GM12878 (cell line): ENCODE results near the gene DMWD. TPM values are rescaled to one million over a fixed set of nuclear protein-coding genes. Genes with fewer than 3 reads are reported as not detected.

ENCODE experiments used
- ATAC-seq: fragments of 200-7000 bp; cut with Tn5 transposase; 3 replicates; pipeline ENCODE4 v1.9.1; 2020; ENCODE audit warnings: mild to moderate bottlenecking, moderate library complexity
- BruUV-seq: library from RNA; stranded (reverse); fragments of 400-500 nt; replicated peaks from 2 replicates; lab custom pipeline; 2021; lab: Mats Ljungman, UMichigan
- CTCF ChIA-PET: fragments of 300-600 bp; sonication (Branson Sonifier 250); formaldehyde crosslinking; extraction: SDS; loops from one replicate; lab custom pipeline; 2021; ENCODE audit warnings: inconsistent platforms; lab: Yijun Ruan, JAX
- POLR2A ChIA-PET: fragments of 350-600 bp; formaldehyde crosslinking; extraction: SDS; loops from one replicate; lab custom pipeline; 2021; ENCODE audit warnings: inconsistent platforms; lab: Charles Lee
- RAD21 ChIA-PET: fragments of 300-600 bp; sonication (Branson Sonifier 250); formaldehyde crosslinking; loops from one replicate; lab custom pipeline; 2023; ENCODE audit warnings: antibody characterized with exemption; ENCODE audit not compliant: unreplicated experiment; lab: Charles Lee
- SMC1A ChIA-PET: fragments of 300-600 bp; sonication (Branson Sonifier 250); formaldehyde crosslinking; loops from one replicate; lab custom pipeline; 2023; ENCODE audit not compliant: unreplicated experiment, uncharacterized antibody; lab: Charles Lee
- DNase-seq: peaks from one replicate; pipeline ENCODE4 v3.0.0-alpha.2; 2011; ENCODE audit warnings: low read depth, low spot score
- FAIRE-seq: peaks from 3 replicates; lab custom pipeline; 2011; peaks lifted over from hg19 to GRCh38; lab: Jason Lieb, UNC
- H2AFZ ChIP-seq: 2 replicates; pipeline ENCODE4 v1.6.0; 2011; ENCODE audit warnings: low read depth, low read length, control low read depth; ENCODE audit not compliant: control insufficient read depth
- H3K27ac ChIP-seq: 2 replicates; pipeline ENCODE4 v1.5.1; 2011; ENCODE audit warnings: control low read depth; ENCODE audit not compliant: control insufficient read depth, insufficient read depth
- H3K27me3 ChIP-seq, 2 experiments: replicated peaks in 1 of 2; 2 replicates each; pipeline versions ENCODE4 v1.6.0 to v1.6.1; 2011; ENCODE audit warnings: low read length in 1 of 2; ENCODE audit not compliant: control insufficient read depth in 2 of 2, insufficient read depth in 2 of 2
- H3K36me3 ChIP-seq, 2 experiments: 2 replicates each; pipeline ENCODE4 v1.5.1; 2011; ENCODE audit warnings: low read length in 1 of 2; ENCODE audit not compliant: control insufficient read depth in 2 of 2, insufficient read depth in 2 of 2
- H3K4me1 ChIP-seq: 2 replicates; pipeline ENCODE4 v1.6.1; 2011; ENCODE audit warnings: mild to moderate bottlenecking, low read length, moderate library complexity, mixed read lengths; ENCODE audit not compliant: control insufficient read depth, insufficient read depth
- H3K4me2 ChIP-seq: 2 replicates; pipeline ENCODE4 v1.6.0; 2011; ENCODE audit warnings: control low read depth; ENCODE audit not compliant: control insufficient read depth, insufficient read depth
- H3K4me3 ChIP-seq: fragments of 200-600 bp; sonication (generic); 2 replicates; pipeline ENCODE4 v1.5.1; 2016
- H3K79me2 ChIP-seq: 2 replicates; pipeline ENCODE4 v1.6.0; 2011; ENCODE audit warnings: low read length; ENCODE audit not compliant: control insufficient read depth, insufficient read depth
- H3K9ac ChIP-seq: 2 replicates; pipeline ENCODE4 v1.8.0; 2011; ENCODE audit warnings: low read length, control low read depth, mixed read lengths; ENCODE audit not compliant: control insufficient read depth, insufficient read depth
- H3K9me3 ChIP-seq: replicated peaks from 3 replicates; pipeline ENCODE4 v1.5.1; 2011; ENCODE audit warnings: mild to moderate bottlenecking, low read length; ENCODE audit not compliant: control insufficient read depth, insufficient read depth
- H4K20me1 ChIP-seq: 2 replicates; pipeline ENCODE4 v1.6.0; 2011; ENCODE audit not compliant: control insufficient read depth, insufficient read depth
- CEBPZ ChIP-seq: fragments of 150-350 bp; IDR thresholded peaks from 2 replicates; pipeline ENCODE4 v1.6.1; 2016; ENCODE audit warnings: low read depth, low read length
- ESRRA ChIP-seq: IDR thresholded peaks from 2 replicates; pipeline ENCODE4 v1.6.1; 2012; ENCODE audit warnings: mild to moderate bottlenecking, low read length, improper control_type of control experiment
- FOXM1 ChIP-seq: IDR thresholded peaks from 2 replicates; pipeline ENCODE4 v1.6.1; 2012; ENCODE audit warnings: low read depth, mild to moderate bottlenecking, inconsistent platforms, low read length, moderate library complexity
- MEF2B ChIP-seq: fragments of 450-650 bp; IDR thresholded peaks from 2 replicates; pipeline ENCODE4 v1.6.1; 2018; ENCODE audit warnings: mild to moderate bottlenecking, moderate library complexity; ENCODE audit not compliant: partially characterized antibody, poor library complexity, severe bottlenecking
- MTA2 ChIP-seq: fragments of 450-650 bp; IDR thresholded peaks from 2 replicates; pipeline ENCODE4 v1.6.1; 2016; ENCODE audit warnings: low read depth, mild to moderate bottlenecking, moderate library complexity
- MYC ChIP-seq: IDR thresholded peaks from 2 replicates; pipeline ENCODE4 v1.6.1; 2011; ENCODE audit warnings: mild to moderate bottlenecking, low read length, moderate library complexity, inconsistent platforms; ENCODE audit not compliant: insufficient read depth, insufficient replicate concordance, insufficient read length, severe bottlenecking
- NBN ChIP-seq: fragments of 450-650 bp; IDR thresholded peaks from 2 replicates; pipeline ENCODE4 v1.6.1; 2016
- POLR2AphosphoS2 ChIP-seq: IDR thresholded peaks from 2 replicates; pipeline ENCODE4 v1.6.1; 2011; ENCODE audit warnings: low read depth, mild to moderate bottlenecking, low read length, improper control_type of control experiment, moderate library complexity
- WGBS: methylation state at CpG from one replicate; pipeline ENCODE4 v1.1.6; 2016; ENCODE audit warnings: low lambda C conversion rate; ENCODE audit not compliant: insufficient replicate concordance, insufficient coverage; ENCODE audit errors: missing lambda C conversion rate; 5-methylcytosine and 5-hydroxymethylcytosine counted together
- in situ Hi-C: fragments of 300-500 bp; cut with MboI; formaldehyde crosslinking; loops from 9 replicates; pipeline ENCODE4 v1.14.3; 2018; ENCODE audit warnings: mixed read lengths
- intact Hi-C: fragments of 100-400 bp; cut with micrococcal nuclease; formaldehyde crosslinking; loops from one replicate; pipeline ENCODE4 v1.14.2; 2022; ENCODE audit not compliant: unreplicated experiment
- polyA plus RNA-seq, 11 experiments: library from polyadenylated mRNA; depleted of rRNA in 4 of 11; unstranded in 6 of 11; stranded (reverse) in 5 of 11; fragments of >200 nt; fragmentation: Nextera tagmentation in 4 of 11; fragmentation: Illumina TruSeq in 1 of 11; extraction: Ambion mirVana in 4 of 11; extraction: Trizol in 1 of 11; gene quantifications; 1 replicate in 1 of 11; 2 replicates in 10 of 11; pipeline versions ENCODE4 v1.2.1 to v1.2.3, GENCODE V29; 2011 to 2016; ENCODE audit warnings: inconsistent platforms in 2 of 11, missing spikeins in 2 of 11, low read depth in 1 of 11
- total RNA-seq, 4 experiments: library from RNA; depleted of rRNA in 3 of 4; stranded (reverse); fragments of >200 nt in 3 of 4; fragmentation: Illumina TruSeq in 1 of 4; extraction: Trizol in 1 of 4; gene quantifications; 2 replicates each; pipeline versions ENCODE4 v1.2.1 to v1.2.3, GENCODE V29; 2013 to 2021
- TF ChIP-seq, protein P1 (sequence below): fragments of 450-650 bp; formaldehyde crosslinking; IDR thresholded peaks from 2 replicates; pipeline ENCODE4 v1.5.0; 2022; ENCODE audit warnings: mild to moderate bottlenecking, missing genetic modification characterization

The DMWD gene
- total and polyA plus RNA-seq, 10 of the 15 experiments (the other 5 are each of a cell fraction or from before 2014, with no cell fraction given) = 3.5 to 56.0 (median 11.6) TPM

DNA sequence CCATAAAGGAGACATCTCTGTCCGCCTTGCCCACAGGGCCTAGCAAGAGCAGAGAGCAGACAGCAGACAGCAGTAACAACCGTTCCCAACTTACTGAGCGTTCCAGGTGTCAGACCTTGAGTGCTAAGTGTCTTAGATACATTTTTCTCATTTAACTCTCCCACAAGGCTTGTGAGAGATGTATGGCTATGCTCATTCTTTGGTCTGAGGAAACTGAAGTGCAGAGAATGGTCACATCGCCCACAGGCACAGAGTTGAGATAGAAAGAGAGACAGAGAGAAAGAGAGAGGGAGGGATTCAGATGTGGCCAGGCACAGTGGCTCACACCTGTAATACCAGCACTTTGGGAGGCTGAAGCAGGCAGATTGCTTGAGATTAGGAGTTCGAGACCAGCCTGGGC, 45.1 kb downstream of the DMWD start:
- H3K4me2 ChIP-seq = no peak overlapping the region
- FAIRE-seq = no peak
- no peak overlapping the region for H3K9ac ChIP-seq
- no peaks in the 10 kb centered on the region for H4K20me1 ChIP-seq
- H3K79me2 ChIP-seq = no peaks in the 10 kb centered on the region
- ChIA-PET RAD21 (no interaction called here), CTCF (no interaction called here), POLR2A (interaction anchor here (0.6 kb wide), 1 partner anchor 824 kb away, joined by 3 read pairs; no protein-coding TSS in a partner anchor), SMC1A (no interaction called here)
- DNase-seq = no peak
- no peaks in the 10 kb centered on the region for H3K36me3 ChIP-seq
- in situ Hi-C loops (no loop called here), intact Hi-C loops (no loop called here)
- BruUV-seq = no TSS peak
- H3K4me1 ChIP-seq = no peaks in the 10 kb centered on the region
- H3K27me3 ChIP-seq = peaks cover 0 to 2% of the 10 kb centered on the region in 2 experiments; a peak in 2 of 4 replicates
- H3K27ac ChIP-seq = no peak overlapping the region
- no peak overlapping the region for H2AFZ ChIP-seq
- no peaks in the 10 kb centered on the region for H3K9me3 ChIP-seq
- WGBS = 28% methylated on average over 5 of the region's 5 CpGs
- no peak for ATAC-seq
- TF ChIP-seq MTA2 (no peak), FOXM1 (no peak), MEF2B (no peak), MYC (no peak), ESRRA (no peak), POLR2AphosphoS2 (no peak), NBN (no peak), CEBPZ (no peak)
- TF ChIP-seq, protein P1, sequence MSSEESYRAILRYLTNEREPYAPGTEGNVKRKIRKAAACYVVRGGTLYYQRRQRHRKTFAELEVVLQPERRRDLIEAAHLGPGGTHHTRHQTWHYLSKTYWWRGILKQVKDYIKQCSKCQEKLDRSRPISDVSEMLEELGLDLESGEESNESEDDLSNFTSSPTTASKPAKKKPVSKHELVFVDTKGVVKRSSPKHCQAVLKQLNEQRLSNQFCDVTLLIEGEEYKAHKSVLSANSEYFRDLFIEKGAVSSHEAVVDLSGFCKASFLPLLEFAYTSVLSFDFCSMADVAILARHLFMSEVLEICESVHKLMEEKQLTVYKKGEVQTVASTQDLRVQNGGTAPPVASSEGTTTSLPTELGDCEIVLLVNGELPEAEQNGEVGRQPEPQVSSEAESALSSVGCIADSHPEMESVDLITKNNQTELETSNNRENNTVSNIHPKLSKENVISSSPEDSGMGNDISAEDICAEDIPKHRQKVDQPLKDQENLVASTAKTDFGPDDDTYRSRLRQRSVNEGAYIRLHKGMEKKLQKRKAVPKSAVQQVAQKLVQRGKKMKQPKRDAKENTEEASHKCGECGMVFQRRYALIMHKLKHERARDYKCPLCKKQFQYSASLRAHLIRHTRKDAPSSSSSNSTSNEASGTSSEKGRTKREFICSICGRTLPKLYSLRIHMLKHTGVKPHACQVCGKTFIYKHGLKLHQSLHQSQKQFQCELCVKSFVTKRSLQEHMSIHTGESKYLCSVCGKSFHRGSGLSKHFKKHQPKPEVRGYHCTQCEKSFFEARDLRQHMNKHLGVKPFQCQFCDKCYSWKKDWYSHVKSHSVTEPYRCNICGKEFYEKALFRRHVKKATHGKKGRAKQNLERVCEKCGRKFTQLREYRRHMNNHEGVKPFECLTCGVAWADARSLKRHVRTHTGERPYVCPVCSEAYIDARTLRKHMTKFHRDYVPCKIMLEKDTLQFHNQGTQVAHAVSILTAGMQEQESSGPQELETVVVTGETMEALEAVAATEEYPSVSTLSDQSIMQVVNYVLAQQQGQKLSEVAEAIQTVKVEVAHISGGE (CRISPR knock-in tag) = no peak
- H3K4me3 ChIP-seq = no peak overlapping the region
